GM19240 (cell line): Measurements from ENCODE around the gene SPINDOC.
"Not testable (repeated sequence)": the region's sequence is repeated elsewhere in the genome, so short reads cannot be mapped to it uniquely, and the experiment has no call there.

Experiments used
- DNase-seq: peaks from one replicate; pipeline ENCODE4 v3.0.0; 2011; ENCODE audit warnings: low spot score; ENCODE audit not compliant: insufficient read length

The SPINDOC gene

GRCh38 chr11:63813035-63813562, at the start of gene SPINDOC:
TSS of gene SPINDOC (plus strand) at chr11:63813456. CDS start at chr11:63813687, 231 bp downstream.
- DNase-seq: peak; percentile 95

- DNase-seq: no peak
Observed at GRCh38 chr11:63763496-63764339, 49.5 kb upstream of the SPINDOC start.

GRCh38 chr11:63764340-63764678, 48.9 kb upstream of the SPINDOC start:
- DNase-seq: no peak

- DNase-seq: no peak
Observed at GRCh38 chr11:63764679-63765647, 48.3 kb upstream of the SPINDOC start.

- no peak for DNase-seq
Observed at GRCh38 chr11:63765688-63766241, 47.5 kb upstream of the SPINDOC start.

GRCh38 chr11:63766531-63767235, 46.6 kb upstream of the SPINDOC start:
- no peak for DNase-seq

- DNase-seq: no peak
Observed at GRCh38 chr11:63767267-63767564, 46.0 kb upstream of the SPINDOC start.

- DNase-seq: peak; percentile 69
Observed at GRCh38 chr11:63767565-63768236, 45.6 kb upstream of the SPINDOC start.

- DNase-seq: peak; percentile 70
Observed at GRCh38 chr11:63768237-63769041, 44.8 kb upstream of the SPINDOC start, which contains the start of gene ZFTA. TSS of gene ZFTA (minus strand) at chr11:63768775. CDS start at chr11:63768622, 153 bp downstream.

GRCh38 chr11:63769042-63769713, 44.1 kb upstream of the SPINDOC start:
- DNase-seq: no peak

GRCh38 chr11:63769714-63770455, 43.4 kb upstream of the SPINDOC start:
- DNase-seq: no peak

- no peak for DNase-seq
Observed at GRCh38 chr11:63770763-63771162, 42.5 kb upstream of the SPINDOC start.

GRCh38 chr11:63771741-63772318, 41.4 kb upstream of the SPINDOC start:
- DNase-seq: not testable (repeated sequence)

GRCh38 chr11:63775191-63775590, 38.1 kb upstream of the SPINDOC start:
- no peak for DNase-seq

- no peak for DNase-seq
Observed at GRCh38 chr11:63779039-63779438, 34.2 kb upstream of the SPINDOC start.

GRCh38 chr11:63782749-63783148, 30.5 kb upstream of the SPINDOC start:
- no peak for DNase-seq

- DNase-seq: no peak
Observed at GRCh38 chr11:63783925-63784592, 29.2 kb upstream of the SPINDOC start.
